T-helper 22 cell (primary cell): Measurements from ENCODE around the gene SYNE1.
A peak's percentile ranks its signal among the peaks of the same experiment; 100 is the strongest.

ENCODE experiments used
- DNase-seq: peaks from one replicate; pipeline ENCODE4 v3.0.0-alpha.2; 2020; ENCODE audit warnings: low read depth

Gene SYNE1

GRCh38 chr6:152184573-152184916 is 452.6 kb downstream of the SYNE1 start:
- DNase-seq: no peak

DNA sequence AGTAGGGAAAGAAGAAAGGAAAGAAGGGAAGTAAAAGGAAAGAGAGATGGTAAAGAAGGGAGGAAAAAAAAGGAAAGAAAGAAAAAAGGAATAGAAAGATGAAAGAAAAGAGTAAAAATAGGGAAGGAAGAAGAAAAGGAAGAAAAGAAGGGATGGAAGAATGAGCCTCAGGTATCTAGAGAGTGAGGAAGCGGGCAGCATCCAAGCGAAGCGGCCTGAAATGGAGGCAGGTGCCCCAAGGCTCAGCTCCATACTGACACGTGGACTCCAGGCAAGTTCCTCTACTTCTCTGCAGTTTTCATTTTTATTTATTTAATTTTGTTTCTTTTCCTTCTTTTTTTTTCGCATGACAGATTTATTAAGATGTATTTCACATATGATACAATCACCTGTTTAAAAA is 456.6 kb downstream of the SYNE1 start:
- no peak for DNase-seq

DNA sequence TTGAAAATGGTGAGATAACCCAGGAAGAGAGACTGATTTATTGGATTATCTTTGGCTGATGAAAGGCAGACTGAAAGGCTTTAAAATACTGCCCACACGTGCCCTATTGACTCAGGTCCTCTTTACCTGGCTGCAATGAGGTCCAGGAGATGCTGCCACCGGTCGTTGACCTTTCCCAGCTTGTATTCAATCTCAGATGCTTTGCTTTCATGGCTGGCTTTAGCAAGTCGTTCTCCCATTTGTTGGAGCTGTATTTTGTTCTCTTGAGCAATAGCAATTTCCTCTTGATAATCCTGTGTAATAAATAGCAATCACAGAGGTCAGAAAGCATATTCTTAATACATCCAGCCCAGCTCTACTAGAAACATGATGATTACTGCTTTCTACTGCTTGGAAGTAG is 460.9 kb downstream of the SYNE1 start:
- DNase-seq: no peak

DNA sequence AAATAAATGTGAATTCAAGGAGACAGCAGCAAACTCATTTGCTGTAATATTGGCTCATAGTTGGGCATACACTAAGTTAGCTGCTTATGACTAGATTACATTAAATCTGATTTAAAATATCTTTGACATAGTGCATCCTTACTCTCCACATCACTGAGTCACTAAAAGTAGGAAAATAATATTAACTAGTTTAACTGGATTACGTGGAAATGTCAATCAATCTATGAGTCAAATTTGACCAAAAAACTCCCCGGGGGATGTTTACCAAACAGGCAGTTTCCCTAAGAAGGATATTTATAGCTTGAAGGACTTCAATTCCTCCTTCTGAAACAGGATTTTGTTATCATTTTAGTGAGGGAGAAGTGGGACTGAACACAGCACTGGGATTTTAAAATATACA is 463.2 kb downstream of the SYNE1 start:
- no peak for DNase-seq

- no peak for DNase-seq
Measured at GRCh38 chr6:152173321-152173720, 463.8 kb downstream of the SYNE1 start.

DNA sequence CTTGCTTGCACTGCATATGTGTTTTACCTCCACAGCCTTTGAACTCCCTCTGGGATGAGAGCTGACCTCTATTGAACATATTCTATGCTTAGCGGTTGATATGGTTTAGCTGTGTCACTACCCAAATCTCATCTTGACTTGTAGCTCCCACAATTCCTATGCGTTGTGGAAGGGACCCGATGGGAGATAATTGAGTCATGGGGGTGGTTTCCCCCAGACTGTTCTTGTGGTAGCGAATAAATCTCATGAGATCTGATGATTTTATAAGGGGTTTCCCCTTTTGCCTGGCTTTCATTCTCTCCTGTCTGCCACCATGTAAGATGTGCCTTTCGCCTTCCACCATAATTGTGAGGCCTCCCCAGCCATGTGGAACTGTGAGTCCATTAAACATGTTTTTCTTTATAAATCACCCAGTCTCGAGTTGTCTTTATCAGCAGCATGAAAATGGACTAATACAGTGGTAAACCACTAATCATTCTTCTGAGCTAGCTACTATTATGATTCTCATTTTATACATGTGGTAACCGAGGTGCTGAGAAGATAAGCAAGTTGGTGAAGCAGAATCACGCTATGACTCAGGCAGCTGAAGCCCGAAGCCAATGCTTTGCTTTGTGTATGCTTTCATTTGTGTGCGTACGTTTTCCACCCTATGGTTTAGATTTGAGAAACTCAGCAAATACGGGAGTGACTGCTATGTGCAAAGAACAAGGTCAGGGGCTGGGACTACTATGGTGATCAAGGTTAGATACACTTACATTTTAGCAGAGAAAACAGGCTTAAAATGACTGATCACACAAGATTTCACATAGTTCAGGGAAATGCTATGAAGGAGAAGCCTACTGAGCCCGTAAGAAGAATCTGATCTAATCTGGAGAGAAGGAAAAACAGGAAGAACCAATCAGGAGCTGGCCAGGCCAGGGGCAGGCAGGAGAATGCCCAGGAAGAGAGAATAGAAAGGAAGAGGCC is 466.2 kb downstream of the SYNE1 start:
- DNase-seq: peak; percentile 56

GRCh38 chr6:152170313-152170701 is 466.9 kb downstream of the SYNE1 start:
- DNase-seq: no peak

DNA sequence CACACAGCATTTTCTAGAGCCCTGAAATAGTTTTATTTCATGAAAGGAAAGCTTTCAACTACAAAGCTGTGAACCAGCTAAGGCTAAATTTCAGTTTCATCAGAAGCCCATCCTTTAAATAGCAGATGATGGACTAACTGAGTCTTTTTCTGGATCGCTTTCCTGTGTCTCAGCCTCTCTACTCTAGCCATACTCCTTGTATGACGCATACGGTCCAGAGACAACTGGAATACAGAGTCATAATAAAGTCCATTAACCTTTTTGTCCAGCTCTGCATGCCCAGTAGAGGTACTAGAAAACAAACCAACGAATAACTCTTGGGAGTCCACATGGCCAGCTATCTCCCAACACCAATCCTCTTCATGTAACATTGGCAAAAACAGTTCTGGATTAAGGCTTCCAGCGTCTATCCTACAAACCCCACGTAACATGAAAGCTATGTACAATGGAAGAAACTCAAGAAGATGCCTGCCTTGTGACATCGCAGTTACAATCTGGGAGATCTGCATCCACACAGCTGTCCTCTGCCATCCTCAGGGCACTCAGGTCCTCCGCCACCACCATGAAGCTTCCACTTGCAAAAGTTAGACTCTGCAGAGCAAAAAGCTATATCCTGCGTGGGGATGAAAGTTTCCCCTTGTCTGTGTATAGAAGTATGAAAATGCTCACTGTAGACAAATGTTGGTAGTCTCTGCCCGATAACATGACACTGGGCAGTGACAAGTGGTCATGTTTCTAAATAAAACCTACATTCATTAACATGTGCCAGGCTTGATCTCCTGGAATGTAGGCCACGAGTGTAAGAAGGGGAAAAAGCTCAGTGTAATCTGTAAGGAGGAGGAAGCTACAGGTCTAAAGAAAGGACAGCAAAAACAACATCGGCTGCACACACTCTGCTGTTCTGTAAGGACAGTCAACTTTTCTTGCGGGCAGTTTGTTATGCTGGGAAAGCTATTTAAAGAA is 469.2 kb downstream of the SYNE1 start:
- no peak for DNase-seq

DNA sequence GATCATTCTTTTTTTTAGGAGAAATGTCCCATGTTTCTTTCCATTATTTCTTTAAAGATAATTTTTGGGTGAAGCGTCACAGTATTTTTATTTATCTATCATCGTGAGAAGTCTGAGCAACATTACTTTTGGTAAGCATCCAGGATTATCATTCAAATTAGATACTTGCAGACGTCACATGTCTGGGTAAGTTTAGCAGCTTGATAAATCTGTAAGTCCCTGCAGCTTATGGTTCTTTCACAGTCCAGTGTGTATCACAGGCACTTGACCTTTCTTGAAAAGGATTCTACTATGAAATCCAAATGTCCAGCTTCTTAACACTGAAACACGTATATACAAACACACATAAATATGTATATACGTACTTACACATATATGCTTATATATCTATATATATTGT is 470.3 kb downstream of the SYNE1 start:
- no peak for DNase-seq

DNA sequence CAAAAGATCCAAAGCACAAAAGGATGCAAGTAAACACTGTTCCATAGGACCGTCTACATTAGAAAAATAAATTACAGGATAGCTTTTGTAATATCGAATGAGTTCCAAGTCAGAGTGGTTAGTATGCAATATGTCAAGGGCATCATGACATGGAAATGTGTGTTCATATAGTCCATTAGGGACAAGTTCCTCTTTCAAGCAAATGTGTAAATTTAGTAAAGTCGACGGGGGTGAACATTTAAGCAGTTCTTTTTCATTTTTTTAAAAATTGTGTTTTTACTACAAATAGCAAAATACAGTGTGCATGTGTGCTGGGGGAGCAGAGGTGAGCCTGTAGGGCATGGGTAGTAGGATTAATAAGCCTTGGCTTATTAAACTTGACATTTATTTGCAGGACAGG is 470.7 kb downstream of the SYNE1 start:
- no peak for DNase-seq

DNA sequence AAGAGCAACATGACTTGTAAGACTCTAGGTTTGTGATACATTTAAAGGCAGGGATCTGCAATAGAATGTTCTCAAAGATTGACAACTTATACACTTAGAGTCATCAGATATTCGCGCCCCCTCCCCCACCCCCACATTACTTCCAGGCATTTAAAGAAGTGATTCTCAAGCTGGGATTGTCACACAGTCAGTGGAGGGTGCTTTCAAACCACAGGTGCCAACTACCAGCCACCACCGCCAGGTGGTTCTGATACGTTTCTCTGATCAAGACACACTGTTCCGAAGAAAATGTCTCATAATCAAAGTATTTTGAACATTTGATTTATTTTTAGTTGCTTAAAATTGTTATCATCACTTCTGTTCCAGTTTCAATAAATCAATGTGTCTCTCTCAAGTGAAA is 472.2 kb downstream of the SYNE1 start:
- no peak for DNase-seq

DNA sequence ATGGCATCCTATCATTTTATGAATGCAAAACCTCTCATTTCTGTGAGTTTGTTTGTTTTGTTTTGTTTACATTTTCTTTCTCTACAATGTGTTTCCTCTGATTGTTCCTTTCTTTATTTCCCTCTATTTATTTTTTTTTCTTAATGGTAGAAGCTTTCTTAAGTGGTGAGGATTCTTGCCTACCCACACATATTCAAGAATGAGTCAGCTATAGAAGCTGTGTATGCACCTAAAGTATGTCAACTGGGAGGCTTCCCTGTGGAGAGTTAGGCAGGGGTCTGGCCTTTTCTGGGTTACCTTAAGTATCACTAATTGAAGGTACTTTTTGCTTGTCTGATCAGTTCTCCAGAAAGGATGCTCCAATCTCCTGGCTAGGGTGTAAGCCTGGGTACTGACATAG is 475.7 kb downstream of the SYNE1 start:
- no peak for DNase-seq

DNA sequence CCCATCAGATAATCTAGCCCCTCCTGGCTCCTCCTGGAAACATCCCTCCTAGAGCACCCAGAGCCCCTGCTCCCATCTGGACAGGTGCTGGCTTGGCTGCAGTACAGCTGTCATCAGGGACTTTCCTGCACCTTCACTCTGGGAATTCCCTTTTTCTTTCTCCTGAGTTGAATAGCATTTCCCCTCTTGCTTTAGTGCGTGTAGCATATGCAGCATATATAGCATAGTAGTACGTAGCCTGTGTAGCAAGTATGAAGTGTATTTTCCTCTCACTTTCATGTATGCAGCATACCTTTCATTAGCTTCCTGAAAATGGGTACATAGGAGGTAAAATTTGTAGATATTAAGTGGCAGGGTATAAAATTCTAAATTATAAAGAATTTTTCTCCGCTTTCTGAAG is 476.8 kb downstream of the SYNE1 start:
- no peak for DNase-seq

GRCh38 chr6:152155792-152156191 is 481.4 kb downstream of the SYNE1 start:
- DNase-seq: no peak

DNA sequence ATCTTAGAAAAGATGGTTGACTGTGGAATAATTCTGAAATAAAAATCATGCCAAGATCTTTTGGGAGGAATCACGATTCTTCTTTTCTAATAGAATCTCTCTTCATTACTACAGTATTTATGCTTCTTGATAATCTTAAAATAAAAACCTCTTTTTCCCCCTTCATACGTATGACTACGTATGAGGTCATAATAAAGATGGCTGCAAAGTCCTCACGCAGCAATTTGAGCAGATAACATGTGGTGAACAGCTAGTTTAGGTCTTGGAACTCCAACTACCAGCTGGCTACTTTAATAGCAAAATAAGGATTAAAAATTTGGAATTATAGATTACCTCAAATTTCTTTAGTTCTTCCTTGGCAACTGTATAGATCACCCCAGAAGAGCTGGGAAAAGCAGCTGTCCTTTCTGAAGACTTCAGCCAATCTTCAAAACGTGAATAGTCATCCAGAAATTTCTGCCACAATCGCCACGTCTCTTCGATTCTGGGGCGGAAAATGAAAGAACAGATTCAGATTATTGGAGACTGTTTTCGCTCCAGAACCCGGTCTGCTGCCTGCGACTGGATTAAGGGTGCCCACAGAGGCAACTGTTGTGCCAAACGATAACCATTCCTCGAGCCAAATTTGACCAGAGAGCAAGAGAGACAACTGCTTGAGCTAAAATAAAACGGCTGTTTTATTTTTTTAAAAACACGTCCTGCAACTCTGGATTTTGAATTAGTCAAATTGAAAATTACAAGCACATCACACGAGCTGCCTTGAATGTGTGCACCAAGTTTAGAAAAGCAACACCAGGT is 482.4 kb downstream of the SYNE1 start:
- DNase-seq: no peak

DNA sequence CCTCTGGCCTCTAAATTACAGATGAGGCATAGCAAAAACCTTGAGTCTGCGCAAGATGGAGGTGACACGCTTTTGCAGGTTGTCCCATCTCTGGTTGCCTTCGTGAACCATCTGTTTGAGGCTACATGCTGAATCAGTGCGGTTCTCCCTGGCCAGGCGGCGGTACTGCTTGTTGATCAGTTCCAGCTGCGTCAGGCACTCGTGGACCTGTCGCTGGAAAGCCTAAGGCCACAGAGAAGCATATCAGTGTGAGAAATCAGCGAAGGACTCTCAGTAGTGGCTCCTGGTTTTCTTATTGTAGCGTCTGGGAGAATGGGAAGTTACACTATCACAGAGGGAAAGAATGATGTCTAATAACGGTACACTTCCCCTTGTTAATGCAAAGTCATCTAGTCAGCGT is 485.2 kb downstream of the SYNE1 start:
- DNase-seq: no peak

DNA sequence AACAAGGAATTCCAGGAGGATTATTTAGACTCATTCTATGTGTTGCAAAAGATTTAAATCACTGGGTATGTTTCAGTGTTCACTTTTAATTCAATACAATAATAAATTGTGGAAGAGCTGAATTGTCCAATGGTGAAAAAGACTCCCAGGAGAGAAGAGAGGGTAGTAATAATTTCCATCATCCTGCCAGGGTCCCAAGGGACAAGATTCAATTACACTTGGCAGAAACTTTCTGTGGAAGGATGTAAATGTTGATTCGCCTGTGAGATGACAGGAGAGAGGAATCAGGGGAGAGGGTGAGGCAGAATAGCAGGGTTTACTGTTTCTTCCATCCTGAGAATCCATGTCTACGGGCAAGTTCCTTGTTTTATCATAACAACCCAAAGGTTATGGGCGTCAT is 487.0 kb downstream of the SYNE1 start:
- DNase-seq: no peak

- DNase-seq: no peak
Measured at GRCh38 chr6:152148412-152148811, 488.8 kb downstream of the SYNE1 start.

DNA sequence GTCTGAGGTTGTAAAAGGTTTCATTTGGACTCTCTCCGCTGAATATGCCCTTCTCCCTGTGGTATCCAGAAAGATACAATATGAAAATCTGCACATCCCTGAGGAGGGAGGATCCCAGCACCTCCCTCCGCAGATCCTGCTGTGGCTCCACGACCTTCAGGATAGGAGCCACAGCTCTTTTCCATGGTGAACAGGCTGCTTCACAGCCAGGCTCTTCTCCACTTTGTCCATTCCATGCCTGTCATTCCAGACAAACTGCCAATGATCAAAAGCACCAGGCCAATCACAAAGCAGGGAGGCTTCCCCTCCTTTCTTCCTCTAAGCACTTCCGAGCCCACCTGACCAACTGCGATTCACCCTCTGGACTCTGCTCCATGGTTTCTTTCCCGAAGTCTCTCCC is 489.9 kb downstream of the SYNE1 start:
- no peak for DNase-seq

DNA sequence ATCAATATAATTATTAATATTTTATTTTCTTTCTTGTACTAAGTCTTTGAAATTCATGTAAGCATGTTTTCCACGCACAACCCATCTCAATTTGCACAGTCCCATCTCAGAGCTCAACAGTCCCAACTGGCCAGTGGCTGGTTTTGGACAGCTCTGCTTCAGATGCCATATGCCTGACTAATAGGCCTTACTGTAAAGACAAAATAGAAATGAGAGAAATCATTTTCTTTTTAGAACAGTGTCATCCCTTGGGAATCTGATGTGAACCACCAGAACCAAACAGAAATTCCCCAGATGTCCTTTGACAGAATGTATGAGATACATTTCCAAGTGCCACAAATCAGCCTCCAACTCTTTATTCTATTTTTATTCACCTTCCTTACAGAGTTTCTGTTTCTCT is 490.8 kb downstream of the SYNE1 start:
- no peak for DNase-seq

DNA sequence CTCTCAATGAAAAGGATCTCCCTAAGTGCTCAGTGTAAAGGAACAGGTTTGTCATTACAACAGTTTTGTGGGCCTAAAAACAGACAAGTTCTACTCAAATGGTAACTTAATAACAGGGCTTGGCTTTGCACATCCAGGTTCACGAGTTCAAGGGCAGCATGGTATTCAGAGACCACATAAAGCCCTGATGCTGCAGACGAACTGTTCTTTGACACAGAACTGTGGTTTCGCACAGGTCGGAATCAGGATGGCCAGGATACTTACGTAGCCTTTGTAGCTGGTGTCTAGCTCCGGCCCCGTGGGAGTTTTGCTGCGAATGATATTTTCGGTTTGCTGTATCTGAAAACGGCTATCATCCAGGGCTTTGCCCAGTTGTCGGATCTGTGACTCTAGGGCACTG is 493.8 kb downstream of the SYNE1 start:
- DNase-seq: no peak

DNA sequence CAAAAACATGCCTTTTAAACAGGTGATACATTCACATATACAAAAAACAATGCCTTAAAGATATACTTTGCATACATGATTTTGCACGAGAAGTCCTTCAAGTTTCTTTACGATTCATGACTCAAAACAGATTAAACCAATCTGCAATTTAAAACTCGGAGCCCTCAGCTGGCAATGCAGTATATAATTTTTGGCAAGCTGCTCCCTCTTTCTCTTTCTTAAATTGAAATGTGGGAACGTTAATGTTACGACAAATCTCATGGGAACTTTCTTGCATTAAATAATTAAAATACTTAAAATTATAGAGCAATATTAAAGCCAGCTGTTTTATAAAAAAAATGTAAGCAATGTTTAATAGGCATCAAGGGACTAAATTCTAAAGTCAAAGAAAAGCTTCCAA is 495.1 kb downstream of the SYNE1 start:
- no peak for DNase-seq
